ENCODE data around the gene TMEM154.

The TMEM154 gene

GRCh38 chr4:152599095-152599494 lies 80.7 kb downstream of the TMEM154 start:
- in situ Hi-C loops (cut with MboI; ENCODE audit: low sequenced_read_pairs), result no loop called here

GRCh38 chr4:152598454-152598853 lies 81.3 kb downstream of the TMEM154 start:
- in situ Hi-C loops (cut with MboI; ENCODE audit: low sequenced_read_pairs), result no loop called here

- in situ Hi-C loops (cut with MboI; ENCODE audit: low sequenced_read_pairs), result no loop called here
Measured at GRCh38 chr4:152594978-152595925, 84.5 kb downstream of the TMEM154 start.

GRCh38 chr4:152594057-152594456 lies 85.7 kb downstream of the TMEM154 start:
- in situ Hi-C loops (cut with MboI; ENCODE audit: low sequenced_read_pairs), result no loop called here

- in situ Hi-C loops (cut with MboI; ENCODE audit: low sequenced_read_pairs), result no loop called here
Measured at GRCh38 chr4:152591876-152592275, 87.9 kb downstream of the TMEM154 start.

- in situ Hi-C loops (cut with MboI; ENCODE audit: low sequenced_read_pairs), result no loop called here
Measured at GRCh38 chr4:152591396-152591795, 88.4 kb downstream of the TMEM154 start.

GRCh38 chr4:152590179-152591031 lies 89.4 kb downstream of the TMEM154 start:
- in situ Hi-C loops (cut with MboI; ENCODE audit: low sequenced_read_pairs), result no loop called here

- in situ Hi-C loops (cut with MboI; ENCODE audit: low sequenced_read_pairs), result no loop called here
Measured at GRCh38 chr4:152588869-152589268, 90.9 kb downstream of the TMEM154 start.

- in situ Hi-C loops (cut with MboI; ENCODE audit: low sequenced_read_pairs), result no loop called here
Measured at GRCh38 chr4:152587127-152587526, 92.7 kb downstream of the TMEM154 start.

- in situ Hi-C loops (cut with MboI; ENCODE audit: low sequenced_read_pairs), result no loop called here
Measured at GRCh38 chr4:152586668-152587067, 93.1 kb downstream of the TMEM154 start.

- in situ Hi-C loops (cut with MboI; ENCODE audit: low sequenced_read_pairs), result no loop called here
Measured at GRCh38 chr4:152585023-152585441, 94.8 kb downstream of the TMEM154 start.

- in situ Hi-C loops (cut with MboI; ENCODE audit: low sequenced_read_pairs), result no loop called here
Measured at GRCh38 chr4:152581536-152582160, 98.1 kb downstream of the TMEM154 start.

GRCh38 chr4:152579916-152580315 lies 99.9 kb downstream of the TMEM154 start:
- in situ Hi-C loops (cut with MboI; ENCODE audit: low sequenced_read_pairs), result no loop called here

GRCh38 chr4:152579107-152579764 lies 100.6 kb downstream of the TMEM154 start:
- in situ Hi-C loops (cut with MboI; ENCODE audit: low sequenced_read_pairs), result no loop called here

- in situ Hi-C loops (cut with MboI; ENCODE audit: low sequenced_read_pairs), result no loop called here
Measured at GRCh38 chr4:152578670-152579069, 101.1 kb downstream of the TMEM154 start.

- in situ Hi-C loops (cut with MboI; ENCODE audit: low sequenced_read_pairs), result no loop called here
Measured at GRCh38 chr4:152577708-152578396, 101.9 kb downstream of the TMEM154 start.

- in situ Hi-C loops (cut with MboI; ENCODE audit: low sequenced_read_pairs), result no loop called here
Measured at GRCh38 chr4:152575533-152575932, 104.3 kb downstream of the TMEM154 start.

GRCh38 chr4:152573861-152574260 lies 105.9 kb downstream of the TMEM154 start:
- in situ Hi-C loops (cut with MboI; ENCODE audit: low sequenced_read_pairs), result no loop called here

GRCh38 chr4:152572417-152573086 lies 107.2 kb downstream of the TMEM154 start:
- in situ Hi-C loops (cut with MboI; ENCODE audit: low sequenced_read_pairs), result no loop called here

GRCh38 chr4:152571770-152572169 lies 108.0 kb downstream of the TMEM154 start:
- in situ Hi-C loops (cut with MboI; ENCODE audit: low sequenced_read_pairs), result no loop called here
